ENCODE measurements around the gene SORCS3. TPM values are rescaled to one million over a fixed set of nuclear protein-coding genes. Genes with fewer than 3 reads are reported as not detected.

SORCS3 gene
- total RNA-seq, 2 experiments from 2014 or later: 1.7 to 2.1 TPM

GRCh38 chr10:104750291-104750690 is 109.2 kb downstream of the SORCS3 start:
- Mint-ChIP-seq H3K27ac (no peak overlapping the region), H3K9me3 (peaks cover 2% of the 10 kb centered on the region), H3K4me3 (no peak overlapping the region), H3K36me3 (ENCODE audit: low read depth) (no peaks in the 10 kb centered on the region), H3K4me1 (ENCODE audit: low read depth) (no peaks in the 10 kb centered on the region), H3K27me3 (peaks cover 10% of the 10 kb centered on the region)
- Histone ChIP-seq H3K27me3 (ENCODE audit: control insufficient read depth in 1 of 2, insufficient read depth in 2 of 2, low read length in 2 of 2) (peaks cover 0 to 3% of the 10 kb centered on the region in 2 experiments), H3K4me3 (ENCODE audit: low read length) (no peak overlapping the region), H3K4me1 (ENCODE audit: insufficient read depth, low read length) (no peaks in the 10 kb centered on the region), H3K36me3 (ENCODE audit: insufficient read depth, low read length) (no peaks in the 10 kb centered on the region), H3K9me3 (ENCODE audit: control insufficient read depth in 1 of 2, insufficient read depth in 1 of 2, low read length in 2 of 2) (no peaks in the 10 kb centered on the region), H3K27ac (ENCODE audit: low read depth in 1 of 2, low read length in 2 of 2) (no peak overlapping the region)
- TF ChIP-seq, protein P1, sequence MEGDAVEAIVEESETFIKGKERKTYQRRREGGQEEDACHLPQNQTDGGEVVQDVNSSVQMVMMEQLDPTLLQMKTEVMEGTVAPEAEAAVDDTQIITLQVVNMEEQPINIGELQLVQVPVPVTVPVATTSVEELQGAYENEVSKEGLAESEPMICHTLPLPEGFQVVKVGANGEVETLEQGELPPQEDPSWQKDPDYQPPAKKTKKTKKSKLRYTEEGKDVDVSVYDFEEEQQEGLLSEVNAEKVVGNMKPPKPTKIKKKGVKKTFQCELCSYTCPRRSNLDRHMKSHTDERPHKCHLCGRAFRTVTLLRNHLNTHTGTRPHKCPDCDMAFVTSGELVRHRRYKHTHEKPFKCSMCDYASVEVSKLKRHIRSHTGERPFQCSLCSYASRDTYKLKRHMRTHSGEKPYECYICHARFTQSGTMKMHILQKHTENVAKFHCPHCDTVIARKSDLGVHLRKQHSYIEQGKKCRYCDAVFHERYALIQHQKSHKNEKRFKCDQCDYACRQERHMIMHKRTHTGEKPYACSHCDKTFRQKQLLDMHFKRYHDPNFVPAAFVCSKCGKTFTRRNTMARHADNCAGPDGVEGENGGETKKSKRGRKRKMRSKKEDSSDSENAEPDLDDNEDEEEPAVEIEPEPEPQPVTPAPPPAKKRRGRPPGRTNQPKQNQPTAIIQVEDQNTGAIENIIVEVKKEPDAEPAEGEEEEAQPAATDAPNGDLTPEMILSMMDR (IDR thresholded peaks at IDR 0.05): no peak
- ChIA-PET POLR2A (no interaction called here), CTCF (no interaction called here)
- DNase-seq (no peak), ATAC-seq (ENCODE audit: poor library complexity) (no peak)
- intact Hi-C loops (cut with DNase I, micrococcal nuclease): no loop called here

GRCh38 chr10:104762793-104763192 is 121.7 kb downstream of the SORCS3 start:
- ChIA-PET CTCF (no interaction called here), POLR2A (no interaction called here)
- Mint-ChIP-seq H3K27me3 (peaks cover 10% of the 10 kb centered on the region), H3K36me3 (ENCODE audit: low read depth) (no peaks in the 10 kb centered on the region), H3K4me3 (no peak overlapping the region), H3K27ac (no peak overlapping the region), H3K4me1 (ENCODE audit: low read depth) (no peaks in the 10 kb centered on the region), H3K9me3 (no peaks in the 10 kb centered on the region)
- Histone ChIP-seq H3K9me3 (ENCODE audit: control insufficient read depth in 1 of 2, insufficient read depth in 1 of 2, low read length in 2 of 2) (no peaks in the 10 kb centered on the region), H3K4me1 (ENCODE audit: insufficient read depth, low read length) (no peaks in the 10 kb centered on the region), H3K27me3 (ENCODE audit: control insufficient read depth in 1 of 2, insufficient read depth in 2 of 2, low read length in 2 of 2) (no peaks in the 10 kb centered on the region), H3K36me3 (ENCODE audit: insufficient read depth, low read length) (no peaks in the 10 kb centered on the region), H3K4me3 (ENCODE audit: low read length) (no peak overlapping the region), H3K27ac (ENCODE audit: low read depth in 1 of 2, low read length in 2 of 2) (no peak overlapping the region)
- DNase-seq (no peak), ATAC-seq (ENCODE audit: poor library complexity) (no peak)
- intact Hi-C loops (cut with DNase I, micrococcal nuclease): no loop called here
- TF ChIP-seq, protein P1 (IDR thresholded peaks at IDR 0.05): no peak

DNA sequence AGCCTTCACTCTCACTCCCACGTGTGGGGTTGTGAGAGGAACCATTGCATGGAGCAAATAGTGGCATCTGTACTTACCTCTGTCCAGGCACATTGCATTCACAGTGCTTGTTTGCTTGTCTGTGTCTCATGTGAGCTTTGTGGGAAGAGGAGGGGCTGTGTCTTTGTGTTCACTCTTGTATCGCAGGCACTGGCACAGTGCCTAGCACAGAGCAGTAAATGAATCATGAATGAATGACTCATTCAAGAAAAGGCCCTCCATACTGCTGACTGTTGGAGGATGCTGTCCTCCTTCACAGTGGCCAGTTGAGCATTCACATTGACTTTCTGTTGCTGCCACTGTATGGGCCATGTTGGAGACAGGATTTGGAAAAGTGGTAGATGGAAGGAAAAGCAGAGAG is 125.3 kb downstream of the SORCS3 start:
- H3K4me3 Mint-ChIP-seq: no peak overlapping the region
- no peak for ATAC-seq (ENCODE audit: poor library complexity)
- POLR2A ChIA-PET: no interaction called here
- H3K27me3 Mint-ChIP-seq: peaks cover 16% of the 10 kb centered on the region
- no peaks in the 10 kb centered on the region for H3K36me3 Mint-ChIP-seq (ENCODE audit: low read depth)
- Histone ChIP-seq H3K9me3 (ENCODE audit: control insufficient read depth in 1 of 2, insufficient read depth in 1 of 2, low read length in 2 of 2) (no peaks in the 10 kb centered on the region), H3K27me3 (ENCODE audit: control insufficient read depth in 1 of 2, insufficient read depth in 2 of 2, low read length in 2 of 2) (no peaks in the 10 kb centered on the region), H3K36me3 (ENCODE audit: insufficient read depth, low read length) (no peaks in the 10 kb centered on the region), H3K4me3 (ENCODE audit: low read length) (no peak overlapping the region), H3K4me1 (ENCODE audit: insufficient read depth, low read length) (no peaks in the 10 kb centered on the region), H3K27ac (ENCODE audit: low read depth in 1 of 2, low read length in 2 of 2) (no peak overlapping the region)
- TF ChIP-seq, protein P1 (IDR thresholded peaks at IDR 0.05): no peak
- no peaks in the 10 kb centered on the region for H3K4me1 Mint-ChIP-seq (ENCODE audit: low read depth)
- no peak overlapping the region for H3K27ac Mint-ChIP-seq
- intact Hi-C loops (cut with DNase I, micrococcal nuclease): no loop called here
- DNase-seq: no peak
- H3K9me3 Mint-ChIP-seq: no peaks in the 10 kb centered on the region
- CTCF ChIA-PET: no interaction called here
